Chondrocyte (in vitro differentiated cells): Measurements from ENCODE around the gene ADORA2A. TPM values are rescaled to one million over a fixed set of nuclear protein-coding genes. Genes with fewer than 3 reads are reported as not detected.

ENCODE experiments used
- DNase-seq: peaks from one replicate; pipeline ENCODE4 v3.0.0; 2021; ENCODE audit warnings: mixed read lengths, low spot score
- H3K27ac Mint-ChIP-seq: one replicate; pipeline ENCODE4 v1.8.0; 2021; ENCODE audit warnings: mild to moderate bottlenecking, moderate library complexity, mixed read lengths; ENCODE audit not compliant: unreplicated experiment
- H3K27me3 Mint-ChIP-seq: 2 replicates; pipeline ENCODE4 v1.8.0; 2021; ENCODE audit warnings: low read depth, mixed read lengths
- H3K36me3 Mint-ChIP-seq: 2 replicates; pipeline ENCODE4 v1.8.0; 2021; ENCODE audit warnings: low read depth, mixed read lengths
- H3K4me1 Mint-ChIP-seq: 2 replicates; pipeline ENCODE4 v1.8.0; 2021; ENCODE audit warnings: low read depth, mild to moderate bottlenecking, mixed read lengths
- H3K4me3 Mint-ChIP-seq: one replicate; pipeline ENCODE4 v1.8.0; 2021; ENCODE audit warnings: mild to moderate bottlenecking, moderate library complexity, mixed read lengths; ENCODE audit not compliant: unreplicated experiment
- H3K9me3 Mint-ChIP-seq: 2 replicates; pipeline ENCODE4 v1.8.0; 2021; ENCODE audit warnings: low read depth, mixed read lengths
- total RNA-seq: library from RNA; stranded (reverse); gene quantifications from 3 replicates; pipeline ENCODE4 v1.2.1, GENCODE V29; 2021
- TF ChIP-seq, protein P1 (sequence below): fragments of 200-600 bp; sonication (generic); IDR thresholded peaks from 2 replicates; pipeline ENCODE4 v1.5.0; 2021; ENCODE audit warnings: antibody characterized with exemption, mild to moderate bottlenecking, moderate library complexity

ADORA2A gene
- total RNA-seq, 1 donor from 2014 or later, result 2.3 TPM

DNA sequence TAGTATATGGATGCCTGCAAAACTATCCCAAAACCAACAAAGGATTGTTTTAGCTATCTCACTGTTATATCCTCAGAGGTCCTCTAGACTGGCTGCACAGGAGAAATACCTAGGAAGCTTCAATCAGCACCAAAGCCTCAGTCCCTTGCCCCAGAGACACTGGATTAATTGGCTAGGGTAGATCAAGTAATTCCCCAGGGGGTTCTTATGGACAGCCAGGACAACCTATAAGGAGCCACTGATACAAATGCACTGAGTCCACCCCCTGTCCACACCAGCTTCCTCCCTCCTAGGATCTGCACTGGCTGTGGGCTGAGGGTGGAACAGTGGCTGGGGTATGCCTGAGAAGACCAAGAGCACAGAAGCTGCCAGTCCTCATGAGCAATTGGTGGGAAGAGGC is 16.3 kb downstream of the ADORA2A start:
- Mint-ChIP-seq H3K36me3 (peaks cover 2% of the 10 kb centered on the region), H3K27ac (no peak overlapping the region), H3K27me3 (no peaks in the 10 kb centered on the region), H3K4me3 (no peak overlapping the region), H3K9me3 (no peaks in the 10 kb centered on the region), H3K4me1 (peaks cover 9% of the 10 kb centered on the region)
- no peak for DNase-seq
- TF ChIP-seq, protein P1, sequence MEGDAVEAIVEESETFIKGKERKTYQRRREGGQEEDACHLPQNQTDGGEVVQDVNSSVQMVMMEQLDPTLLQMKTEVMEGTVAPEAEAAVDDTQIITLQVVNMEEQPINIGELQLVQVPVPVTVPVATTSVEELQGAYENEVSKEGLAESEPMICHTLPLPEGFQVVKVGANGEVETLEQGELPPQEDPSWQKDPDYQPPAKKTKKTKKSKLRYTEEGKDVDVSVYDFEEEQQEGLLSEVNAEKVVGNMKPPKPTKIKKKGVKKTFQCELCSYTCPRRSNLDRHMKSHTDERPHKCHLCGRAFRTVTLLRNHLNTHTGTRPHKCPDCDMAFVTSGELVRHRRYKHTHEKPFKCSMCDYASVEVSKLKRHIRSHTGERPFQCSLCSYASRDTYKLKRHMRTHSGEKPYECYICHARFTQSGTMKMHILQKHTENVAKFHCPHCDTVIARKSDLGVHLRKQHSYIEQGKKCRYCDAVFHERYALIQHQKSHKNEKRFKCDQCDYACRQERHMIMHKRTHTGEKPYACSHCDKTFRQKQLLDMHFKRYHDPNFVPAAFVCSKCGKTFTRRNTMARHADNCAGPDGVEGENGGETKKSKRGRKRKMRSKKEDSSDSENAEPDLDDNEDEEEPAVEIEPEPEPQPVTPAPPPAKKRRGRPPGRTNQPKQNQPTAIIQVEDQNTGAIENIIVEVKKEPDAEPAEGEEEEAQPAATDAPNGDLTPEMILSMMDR, result no peak

DNA sequence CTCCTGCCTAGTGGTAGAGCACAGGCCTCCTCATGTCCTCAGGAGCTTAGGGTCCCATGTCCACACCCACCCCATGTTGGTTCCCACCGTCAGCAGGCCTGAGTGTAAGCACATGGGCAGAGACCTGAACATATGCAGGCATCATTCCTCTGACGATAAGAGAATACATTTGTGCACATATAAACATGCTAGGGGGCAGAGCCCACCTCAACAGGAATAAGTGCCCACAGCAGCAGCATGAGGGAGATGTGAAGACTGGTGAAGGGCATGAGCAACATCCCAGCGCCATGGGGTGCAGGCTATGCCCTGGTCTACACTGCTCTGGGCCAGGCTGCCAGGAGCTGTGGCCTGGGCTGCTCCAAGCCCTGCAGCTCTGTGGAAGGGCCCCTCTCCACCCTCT is 16.9 kb downstream of the ADORA2A start:
- TF ChIP-seq, protein P1, result no peak
- Mint-ChIP-seq H3K27me3 (no peaks in the 10 kb centered on the region), H3K9me3 (no peaks in the 10 kb centered on the region), H3K4me3 (no peak overlapping the region), H3K27ac (peak overlapping the region; percentile 45), H3K4me1 (peaks cover 9% of the 10 kb centered on the region), H3K36me3 (peaks cover 2% of the 10 kb centered on the region)
- DNase-seq, result no peak

DNA sequence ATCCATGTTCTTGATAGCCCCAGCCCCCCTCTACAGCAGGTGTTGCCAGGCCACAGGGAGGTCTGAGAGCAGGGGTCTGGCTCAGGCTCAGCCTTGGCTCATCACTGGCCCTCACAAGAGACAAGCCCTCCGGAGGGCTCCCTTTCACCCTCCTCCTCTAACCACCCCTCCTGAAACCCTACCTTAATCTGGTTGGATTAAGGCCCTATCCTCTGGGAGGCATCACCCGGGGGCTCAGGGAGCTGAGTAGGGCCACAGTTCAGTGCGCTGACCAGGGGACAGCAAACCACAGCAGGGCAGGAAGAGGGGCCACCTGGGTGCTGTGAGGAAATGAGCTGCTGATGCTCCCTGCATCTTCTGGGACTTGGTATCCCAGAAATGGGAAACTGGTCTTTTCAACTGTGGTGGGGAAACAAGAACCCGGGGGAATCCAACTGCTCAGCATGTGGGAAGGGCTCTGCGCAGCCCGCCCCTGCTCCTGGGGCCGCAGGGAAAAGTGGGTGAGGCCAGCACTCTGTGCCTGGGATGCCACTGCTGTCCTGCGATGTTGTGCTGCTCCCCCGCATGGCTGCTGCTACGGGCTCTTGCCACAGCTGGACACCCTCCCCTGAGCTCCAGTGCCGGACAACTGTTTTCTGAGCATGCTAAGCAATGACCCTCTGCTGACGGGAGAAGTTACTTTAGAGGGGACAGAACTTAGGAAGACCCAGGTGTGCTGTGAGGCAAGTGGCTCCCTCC is 17.5 kb downstream of the ADORA2A start:
- Mint-ChIP-seq H3K27ac (peak overlapping the region; percentile 45), H3K36me3 (peaks cover 2% of the 10 kb centered on the region), H3K9me3 (no peaks in the 10 kb centered on the region), H3K4me3 (no peak overlapping the region), H3K4me1 (peaks cover 9% of the 10 kb centered on the region), H3K27me3 (no peaks in the 10 kb centered on the region)
- no peak for DNase-seq
- TF ChIP-seq, protein P1, result no peak

DNA sequence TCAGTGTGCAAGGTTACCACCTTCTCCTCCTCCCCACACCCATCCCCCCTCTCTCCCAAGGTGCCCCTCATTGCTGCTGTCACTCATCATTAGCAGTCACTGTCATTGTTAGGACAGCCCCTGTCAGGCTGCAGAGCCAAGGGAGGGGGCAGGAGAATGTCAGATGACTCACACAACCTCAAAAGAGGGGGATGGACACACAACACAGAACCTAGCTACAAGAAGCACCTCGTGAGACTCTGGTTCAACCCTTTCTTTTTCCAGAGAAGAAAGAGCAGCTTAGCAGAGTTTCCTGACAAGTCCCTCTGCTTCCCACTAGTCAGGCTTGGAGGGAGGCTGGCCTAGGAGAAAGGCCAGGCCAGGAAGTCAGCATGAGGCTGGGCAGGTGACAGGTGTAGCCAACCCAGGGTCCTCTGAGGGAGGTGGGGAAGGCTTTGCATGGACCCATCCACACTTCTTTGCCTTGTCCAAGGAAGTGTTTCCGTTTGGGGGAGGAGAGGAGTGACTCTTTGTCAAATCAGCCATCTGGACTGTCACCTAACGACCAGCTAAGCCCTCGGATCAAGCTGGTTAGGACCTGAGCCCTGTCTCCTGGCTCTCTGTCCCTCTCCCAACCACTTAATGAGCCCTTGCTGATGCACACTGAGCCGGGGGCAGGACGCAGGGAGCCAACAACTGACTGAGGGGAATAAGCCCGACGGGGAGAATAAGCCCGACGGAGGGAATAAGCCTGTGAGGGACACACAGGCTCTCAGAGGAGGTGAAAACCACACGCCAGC is 18.3 kb downstream of the ADORA2A start:
- TF ChIP-seq, protein P1, result no peak
- Mint-ChIP-seq H3K27me3 (no peaks in the 10 kb centered on the region), H3K9me3 (no peaks in the 10 kb centered on the region), H3K4me3 (no peak overlapping the region), H3K27ac (no peak overlapping the region), H3K36me3 (peaks cover 1% of the 10 kb centered on the region), H3K4me1 (peaks cover 12% of the 10 kb centered on the region)
- DNase-seq, result no peak

DNA sequence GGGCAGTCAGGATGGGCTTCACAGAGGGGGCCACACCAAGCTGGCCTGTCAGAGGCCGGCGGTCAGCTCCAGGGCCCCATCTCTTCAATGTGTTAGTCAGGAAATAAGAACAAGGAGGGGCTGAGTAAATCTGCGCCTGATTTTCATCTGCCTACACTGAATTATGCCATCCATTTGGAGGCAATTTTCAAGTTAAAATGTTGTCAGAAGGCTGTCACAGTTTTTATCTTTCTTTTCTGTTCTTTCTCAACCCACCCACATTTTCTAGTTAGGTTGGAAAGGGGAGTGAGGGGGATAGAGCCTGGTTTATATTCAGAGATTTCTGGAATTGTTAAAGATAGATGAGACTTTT is 18.8 kb downstream of the ADORA2A start:
- TF ChIP-seq, protein P1, result no peak
- Mint-ChIP-seq H3K4me1 (peaks cover 12% of the 10 kb centered on the region), H3K9me3 (no peaks in the 10 kb centered on the region), H3K36me3 (no peaks in the 10 kb centered on the region), H3K27ac (no peak overlapping the region), H3K4me3 (no peak overlapping the region), H3K27me3 (no peaks in the 10 kb centered on the region)
- no peak for DNase-seq
